SK-N-SH treated with all-trans-retinoic acid at 6 μM for 48 hours (cell line): ENCODE data around the gene NTM.

Experiments
- ATAC-seq: fragments of 200-7000 bp; cut with Tn5 transposase; 3 replicates; pipeline ENCODE4 v1.9.1; 2020; ENCODE audit warnings: mild to moderate bottlenecking, moderate library complexity
- CREB5 ChIP-seq: fragments of 250-450 bp; sonication (Bioruptor Pico); IDR thresholded peaks from 2 replicates; pipeline ENCODE4 v1.5.1; 2020; ENCODE audit warnings: low read depth, mild to moderate bottlenecking, moderate library complexity
- CSRNP3 ChIP-seq: fragments of 250-450 bp; sonication (Bioruptor Pico); IDR thresholded peaks from 2 replicates; pipeline ENCODE4 v1.5.1; 2021; ENCODE audit warnings: mild to moderate bottlenecking, moderate library complexity
- ESRRG ChIP-seq: fragments of 250-450 bp; sonication (Bioruptor Pico); IDR thresholded peaks from 2 replicates; pipeline ENCODE4 v1.6.1; 2021; ENCODE audit warnings: mild to moderate bottlenecking
- GLIS3 ChIP-seq: fragments of 250-450 bp; sonication (Bioruptor Pico); IDR thresholded peaks from 2 replicates; pipeline ENCODE4 v1.5.0; 2020; ENCODE audit warnings: mild to moderate bottlenecking, moderate library complexity
- ISL1 ChIP-seq: fragments of 250-450 bp; sonication (Bioruptor Pico); IDR thresholded peaks from 2 replicates; pipeline ENCODE4 v2.1.2; 2022; ENCODE audit warnings: mild to moderate bottlenecking, moderate library complexity
- OSR1 ChIP-seq: fragments of 250-450 bp; sonication (Bioruptor Pico); IDR thresholded peaks from 2 replicates; pipeline ENCODE4 v1.8.0; 2022; ENCODE audit warnings: moderate library complexity, mild to moderate bottlenecking, inconsistent platforms
- PATZ1 ChIP-seq: fragments of 250-450 bp; sonication (Bioruptor Pico); IDR thresholded peaks from 2 replicates; pipeline ENCODE4 v1.8.0; 2020; ENCODE audit warnings: mild to moderate bottlenecking, moderate library complexity, borderline replicate concordance
- PPARA ChIP-seq: fragments of 250-450 bp; sonication (Bioruptor Pico); IDR thresholded peaks from 2 replicates; pipeline ENCODE4 v1.5.0; 2020; ENCODE audit warnings: mild to moderate bottlenecking, borderline replicate concordance
- RARB ChIP-seq: fragments of 250-450 bp; sonication (Bioruptor Pico); IDR thresholded peaks from 2 replicates; pipeline ENCODE4 v1.8.0; 2021; ENCODE audit warnings: mild to moderate bottlenecking, moderate library complexity
- TCF4 ChIP-seq: fragments of 250-450 bp; sonication (Bioruptor Pico); IDR thresholded peaks from 2 replicates; pipeline ENCODE4 v1.8.0; 2021; ENCODE audit warnings: mild to moderate bottlenecking, moderate library complexity, borderline replicate concordance
- TOX ChIP-seq: fragments of 250-450 bp; sonication (Bioruptor Pico); IDR thresholded peaks from 2 replicates; pipeline ENCODE4 v1.8.0; 2021; ENCODE audit warnings: mild to moderate bottlenecking, moderate library complexity, borderline replicate concordance
- TSHZ2 ChIP-seq: fragments of 250-450 bp; sonication (Bioruptor Pico); IDR thresholded peaks from 2 replicates; pipeline ENCODE4 v1.5.0; 2020; ENCODE audit warnings: mild to moderate bottlenecking, moderate library complexity
- ZFP3 ChIP-seq: fragments of 250-450 bp; sonication (Bioruptor Pico); IDR thresholded peaks from 2 replicates; pipeline ENCODE4 v1.5.0; 2020; ENCODE audit warnings: mild to moderate bottlenecking, moderate library complexity
- ZFP30 ChIP-seq: fragments of 450-650 bp; formaldehyde crosslinking; IDR thresholded peaks from 2 replicates; pipeline ENCODE4 v1.5.0; 2022; ENCODE audit warnings: mild to moderate bottlenecking, moderate library complexity
- ZNF70 ChIP-seq: fragments of 450-650 bp; formaldehyde crosslinking; IDR thresholded peaks from 2 replicates; pipeline ENCODE4 v1.5.0; 2020; ENCODE audit warnings: mild to moderate bottlenecking, moderate library complexity
- ZNF8 ChIP-seq: fragments of 450-650 bp; formaldehyde crosslinking; IDR thresholded peaks from 2 replicates; pipeline ENCODE4 v1.5.0; 2020; ENCODE audit warnings: mild to moderate bottlenecking, moderate library complexity
- TF ChIP-seq, protein P1 (sequence below): fragments of 250-450 bp; sonication (Bioruptor Pico); IDR thresholded peaks from 2 replicates; pipeline ENCODE4 v1.8.0; 2021; ENCODE audit warnings: low read depth, mild to moderate bottlenecking, moderate library complexity, borderline replicate concordance

The NTM gene

GRCh38 chr11:131658414-131658813, 288.0 kb downstream of the NTM start (continued):
- TF ChIP-seq CREB5: no peak

DNA sequence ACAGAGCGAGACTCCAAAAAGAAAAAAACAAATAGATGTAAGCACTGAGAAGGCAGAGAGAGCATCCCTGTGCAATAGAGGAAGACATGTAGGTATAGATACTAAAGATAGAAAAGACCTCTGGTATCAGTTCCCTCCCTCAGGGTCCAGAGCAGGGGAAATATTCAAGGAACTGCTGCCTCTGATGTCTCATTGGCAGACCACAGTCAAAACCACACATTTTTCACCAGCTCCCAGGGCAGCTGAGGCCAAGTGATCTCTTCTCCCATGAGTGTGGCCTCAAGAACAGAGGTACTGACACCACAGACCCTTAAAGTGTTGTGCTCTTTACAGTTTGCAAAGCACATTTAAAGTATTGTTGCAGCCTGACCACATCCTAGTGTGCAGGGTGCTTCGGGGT, 288.5 kb downstream of the NTM start:
- ATAC-seq: no peak

More for the DNA sequence above, 288.5 kb downstream of the NTM start:
- TF ChIP-seq TCF4 (CRISPR knock-in tag) (no peak), RARB (CRISPR knock-in tag) (no peak), ZNF70 (CRISPR knock-in tag) (no peak), PPARA (CRISPR knock-in tag) (no peak), ZFP3 (CRISPR knock-in tag) (no peak), CREB5 (no peak), TOX (no peak), CSRNP3 (CRISPR knock-in tag) (no peak), ESRRG (no peak), GLIS3 (no peak), TSHZ2 (CRISPR knock-in tag) (no peak), ISL1 (CRISPR knock-in tag) (no peak), ZNF8 (CRISPR knock-in tag) (no peak), PATZ1 (CRISPR knock-in tag) (no peak), ZFP30 (CRISPR knock-in tag) (no peak), OSR1 (CRISPR knock-in tag) (no peak)
- TF ChIP-seq, protein P1, sequence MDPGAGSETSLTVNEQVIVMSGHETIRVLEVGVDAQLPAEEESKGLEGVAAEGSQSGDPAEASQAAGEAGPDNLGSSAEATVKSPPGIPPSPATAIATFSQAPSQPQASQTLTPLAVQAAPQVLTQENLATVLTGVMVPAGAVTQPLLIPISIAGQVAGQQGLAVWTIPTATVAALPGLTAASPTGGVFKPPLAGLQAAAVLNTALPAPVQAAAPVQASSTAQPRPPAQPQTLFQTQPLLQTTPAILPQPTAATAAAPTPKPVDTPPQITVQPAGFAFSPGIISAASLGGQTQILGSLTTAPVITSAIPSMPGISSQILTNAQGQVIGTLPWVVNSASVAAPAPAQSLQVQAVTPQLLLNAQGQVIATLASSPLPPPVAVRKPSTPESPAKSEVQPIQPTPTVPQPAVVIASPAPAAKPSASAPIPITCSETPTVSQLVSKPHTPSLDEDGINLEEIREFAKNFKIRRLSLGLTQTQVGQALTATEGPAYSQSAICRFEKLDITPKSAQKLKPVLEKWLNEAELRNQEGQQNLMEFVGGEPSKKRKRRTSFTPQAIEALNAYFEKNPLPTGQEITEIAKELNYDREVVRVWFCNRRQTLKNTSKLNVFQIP (CRISPR knock-in tag): no peak
